GM12801 (cell line): ENCODE measurements around the gene KIF13A.

Experiments
- CTCF ChIP-seq: IDR thresholded peaks from one replicate; pipeline ENCODE4 v1.5.1; 2011; ENCODE audit warnings: control low read depth; ENCODE audit not compliant: insufficient read length; ENCODE audit errors: extremely low read depth

The KIF13A gene

GRCh38 chr6:17813542-17813941 lies 173.9 kb downstream of the KIF13A start:
- TF ChIP-seq CTCF: no peak

- TF ChIP-seq CTCF: no peak
These were observed 175.1 kb downstream of the KIF13A start for GRCh38 chr6:17812311-17812710.

GRCh38 chr6:17808609-17809008 lies 178.8 kb downstream of the KIF13A start:
- TF ChIP-seq CTCF: no peak

- TF ChIP-seq CTCF: no peak
These were observed 184.0 kb downstream of the KIF13A start for GRCh38 chr6:17803409-17803808.

- no peak for TF ChIP-seq CTCF
These were observed 188.8 kb downstream of the KIF13A start for GRCh38 chr6:17798477-17799154.

- TF ChIP-seq CTCF: no peak
These were observed 196.9 kb downstream of the KIF13A start for GRCh38 chr6:17790489-17790888.

- no peak for TF ChIP-seq CTCF
These were observed 202.2 kb downstream of the KIF13A start for GRCh38 chr6:17785094-17785787.
